HG03159 (cell line): ENCODE results near the gene TOMM40.
"Not testable (repeated sequence)": the region's sequence is repeated elsewhere in the genome, so short reads cannot be mapped to it uniquely, and the experiment has no call there.

Source experiments
- ATAC-seq: cut with Tn5 transposase; IDR thresholded peaks from one replicate; pipeline ENCODE4 v1.9.1; 2021; ENCODE audit warnings: mild to moderate bottlenecking, moderate library complexity; ENCODE audit not compliant: unreplicated experiment

TOMM40 gene

DNA sequence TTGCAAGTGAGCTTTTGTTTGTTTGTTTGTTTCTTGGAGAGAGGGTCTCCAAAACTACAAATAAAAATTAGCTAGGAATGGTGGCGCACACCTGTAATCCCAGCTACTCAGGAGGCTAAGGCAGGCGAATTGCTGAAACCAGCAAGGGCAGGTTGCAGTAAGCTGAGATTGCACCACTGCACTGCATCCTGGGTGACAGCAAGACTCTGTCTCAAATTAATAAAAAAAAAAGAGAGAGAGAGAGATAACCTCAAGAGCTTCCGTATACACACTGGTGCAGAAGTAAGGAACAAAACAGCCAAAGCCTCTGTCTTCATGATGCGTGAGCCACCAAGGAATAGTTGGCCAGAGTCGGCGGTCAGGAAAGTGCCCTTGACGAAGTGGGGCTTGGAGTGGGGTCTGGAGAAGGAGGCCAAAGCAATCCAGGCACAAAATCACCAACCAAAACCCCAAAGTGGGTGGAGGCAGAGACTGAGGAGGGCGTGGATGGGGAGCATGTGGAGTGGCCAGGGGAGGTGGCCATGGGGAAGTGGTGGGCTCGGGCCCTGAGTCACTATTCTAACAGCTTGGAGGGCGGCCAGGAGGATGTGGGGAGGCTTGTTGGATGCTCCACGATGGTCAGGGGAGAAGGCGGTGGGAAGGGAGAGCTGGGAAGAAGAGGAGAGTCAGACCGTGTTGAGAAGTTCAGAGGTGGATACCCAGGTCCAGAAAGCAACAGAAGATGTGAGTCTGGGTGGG, 21.2 kb upstream of the TOMM40 start:
- no peak for ATAC-seq

DNA sequence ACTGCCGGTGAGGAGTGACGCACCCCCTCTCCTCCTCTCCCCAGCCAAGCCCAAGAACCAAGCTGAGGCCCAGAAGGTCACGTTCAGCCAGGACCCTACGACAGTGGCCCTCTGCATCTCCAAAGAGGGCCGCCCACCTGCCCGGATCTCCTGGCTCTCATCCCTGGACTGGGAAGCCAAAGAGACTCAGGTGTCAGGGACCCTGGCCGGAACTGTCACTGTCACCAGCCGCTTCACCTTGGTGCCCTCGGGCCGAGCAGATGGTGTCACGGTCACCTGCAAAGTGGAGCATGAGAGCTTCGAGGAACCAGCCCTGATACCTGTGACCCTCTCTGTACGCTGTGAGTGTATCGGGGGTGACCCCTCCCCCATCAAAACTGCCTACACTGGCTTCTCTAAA, 19.2 kb upstream of the TOMM40 start:
- no peak for ATAC-seq

DNA sequence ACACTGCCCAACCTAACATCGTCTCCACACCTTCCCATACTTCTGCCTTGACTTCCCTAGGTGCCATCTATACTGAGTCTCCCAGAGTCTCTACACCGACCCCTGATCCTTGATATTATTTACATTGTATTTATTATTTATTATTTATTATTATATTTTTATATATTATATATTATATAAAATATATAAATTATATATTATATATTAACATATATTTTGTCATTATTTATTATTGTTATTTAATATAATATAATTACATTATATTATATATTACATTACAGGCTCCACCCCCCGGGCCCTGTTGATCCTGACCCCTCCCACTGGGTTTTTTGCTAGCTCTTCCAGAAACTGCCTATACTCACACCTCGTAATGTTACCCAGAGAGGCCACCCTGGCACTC, 18.4 kb upstream of the TOMM40 start:
- ATAC-seq = no peak

DNA sequence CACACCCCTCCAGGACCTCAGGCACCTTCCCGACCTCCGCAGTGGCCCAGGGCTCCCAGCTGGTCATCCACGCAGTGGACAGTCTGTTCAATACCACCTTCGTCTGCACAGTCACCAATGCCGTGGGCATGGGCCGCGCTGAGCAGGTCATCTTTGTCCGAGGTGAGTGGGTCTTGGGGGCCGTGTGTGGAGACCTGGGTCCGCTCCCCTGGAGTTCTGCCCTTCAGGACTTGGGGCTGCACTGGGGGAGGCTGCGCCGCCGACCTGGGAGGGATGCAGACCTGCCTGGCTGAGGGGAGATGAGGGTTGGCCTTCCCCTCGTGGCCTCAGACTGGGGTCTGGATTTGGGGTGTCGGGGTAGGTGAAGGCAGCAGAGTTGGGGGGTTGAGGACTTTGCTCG, 16.7 kb upstream of the TOMM40 start:
- ATAC-seq = no peak

DNA sequence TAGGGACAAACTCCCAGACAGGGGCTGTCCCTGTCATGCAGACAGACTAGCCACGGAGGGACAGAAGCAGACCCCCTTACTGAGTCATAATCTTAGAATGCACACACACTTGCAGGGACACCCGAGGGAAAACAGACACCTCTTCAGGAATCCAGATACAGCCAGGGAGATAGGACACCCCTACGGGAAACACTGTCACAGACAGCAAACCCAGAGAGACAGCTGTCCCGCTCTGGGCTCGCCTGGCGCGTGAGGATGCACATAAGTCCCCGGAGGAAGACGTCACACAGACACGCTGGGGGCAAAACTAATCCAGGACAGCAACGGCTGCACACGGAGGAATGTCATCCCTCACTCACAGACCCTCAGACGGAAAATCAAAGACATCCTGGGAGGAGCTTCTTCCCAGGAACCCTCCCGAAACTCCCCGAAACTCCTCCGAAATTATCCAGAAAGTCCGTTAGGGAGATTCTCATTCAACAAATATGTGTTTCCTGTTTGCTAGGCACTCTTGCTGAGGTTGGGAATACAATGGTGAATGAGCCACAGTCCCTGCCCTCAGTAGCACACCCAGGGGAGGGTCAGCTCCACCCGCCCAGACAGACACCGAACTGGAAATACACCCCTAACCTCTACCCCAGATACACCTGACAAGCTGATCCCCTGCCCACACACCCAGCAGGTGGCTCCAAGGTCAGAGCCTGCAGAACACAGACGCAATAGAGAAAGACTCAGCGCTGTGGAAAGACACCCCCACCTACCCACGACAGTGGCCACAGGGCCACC, 15.2 kb upstream of the TOMM40 start:
- ATAC-seq = no peak

DNA sequence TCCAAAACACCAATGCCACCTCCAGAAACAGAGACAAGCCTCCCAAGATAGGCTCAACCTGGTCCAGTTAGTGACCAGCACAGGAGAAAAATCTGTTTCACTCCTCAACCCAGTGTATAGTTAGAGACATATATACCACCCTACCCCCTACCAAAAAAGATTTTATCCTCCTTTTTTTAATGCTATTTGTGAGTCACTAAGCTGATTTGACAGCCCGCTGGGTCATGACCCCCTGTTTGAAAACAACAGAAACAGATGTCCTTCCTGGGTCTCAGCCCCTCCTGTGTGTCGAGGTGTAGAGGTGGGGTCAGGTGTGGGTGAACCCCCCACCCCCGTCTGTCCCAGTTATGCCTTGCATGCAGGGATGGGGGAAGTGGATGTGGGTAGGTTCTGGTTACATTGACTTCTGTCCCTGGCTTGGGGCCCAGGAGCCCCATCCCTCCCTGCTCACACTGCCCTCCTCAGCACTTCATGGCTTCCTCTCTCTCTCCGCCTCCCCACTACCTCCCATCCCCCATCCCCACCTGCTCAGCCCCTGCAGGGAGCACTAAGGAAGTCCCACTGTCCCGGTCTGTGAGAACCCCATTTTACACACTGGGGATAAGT, 14.0 kb upstream of the TOMM40 start:
- ATAC-seq = no peak

DNA sequence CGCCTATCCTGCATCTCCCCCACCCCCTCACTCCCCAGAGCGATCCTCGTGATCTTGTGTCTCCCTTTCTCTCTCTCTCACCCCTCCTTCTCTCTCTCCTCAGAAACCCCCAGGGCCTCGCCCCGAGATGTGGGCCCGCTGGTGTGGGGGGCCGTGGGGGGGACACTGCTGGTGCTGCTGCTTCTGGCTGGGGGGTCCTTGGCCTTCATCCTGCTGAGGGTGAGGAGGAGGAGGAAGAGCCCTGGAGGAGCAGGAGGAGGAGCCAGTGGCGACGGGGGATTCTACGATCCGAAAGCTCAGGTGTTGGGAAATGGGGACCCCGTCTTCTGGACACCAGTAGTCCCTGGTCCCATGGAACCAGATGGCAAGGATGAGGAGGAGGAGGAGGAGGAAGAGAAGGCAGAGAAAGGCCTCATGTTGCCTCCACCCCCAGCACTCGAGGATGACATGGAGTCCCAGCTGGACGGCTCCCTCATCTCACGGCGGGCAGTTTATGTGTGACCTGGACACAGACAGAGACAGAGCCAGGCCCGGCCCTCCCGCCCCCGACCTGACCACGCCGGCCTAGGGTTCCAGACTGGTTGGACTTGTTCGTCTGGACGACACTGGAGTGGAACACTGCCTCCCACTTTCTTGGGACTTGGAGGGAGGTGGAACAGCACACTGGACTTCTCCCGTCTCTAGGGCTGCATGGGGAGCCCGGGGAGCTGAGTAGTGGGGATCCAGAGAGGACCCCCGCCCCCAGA, 12.8 kb upstream of the TOMM40 start:
- ATAC-seq = no peak

DNA sequence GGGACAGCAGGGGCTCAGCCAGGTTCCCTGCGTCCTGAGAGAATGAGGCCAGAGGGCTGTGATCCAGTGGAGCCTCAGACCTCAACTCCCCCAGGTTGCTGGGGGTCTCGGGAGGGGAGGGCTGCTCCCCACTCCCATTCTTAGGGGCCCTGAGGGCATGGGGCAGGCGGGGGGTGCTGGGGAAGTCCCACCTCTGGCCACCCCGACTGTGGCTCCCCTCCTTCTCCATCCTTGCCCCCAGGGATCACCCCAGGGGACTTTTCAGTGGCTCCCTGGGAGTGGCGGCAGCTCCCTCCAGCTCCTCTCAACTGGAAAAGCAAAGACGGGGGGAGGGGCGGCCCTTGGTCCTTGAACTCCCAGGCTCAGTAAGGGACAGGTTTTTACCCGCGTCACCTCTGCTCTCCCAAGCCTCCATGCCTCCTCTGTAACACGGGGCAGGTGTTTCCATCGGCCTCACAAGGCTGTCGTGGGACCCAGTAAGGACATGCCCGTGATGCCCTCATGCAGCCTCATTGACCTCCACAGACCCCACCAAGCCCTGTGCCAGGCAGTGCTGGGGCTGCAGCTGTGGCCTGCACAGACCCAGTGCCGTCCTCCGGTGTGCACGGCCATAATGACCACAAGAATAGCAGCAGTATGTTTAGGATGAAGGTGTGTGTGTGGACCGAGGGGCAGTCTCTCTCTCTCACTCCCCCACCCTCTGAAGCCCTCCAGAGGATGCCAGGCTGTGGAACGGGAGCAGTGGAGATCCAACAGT, 11.6 kb upstream of the TOMM40 start:
- no peak for ATAC-seq

DNA sequence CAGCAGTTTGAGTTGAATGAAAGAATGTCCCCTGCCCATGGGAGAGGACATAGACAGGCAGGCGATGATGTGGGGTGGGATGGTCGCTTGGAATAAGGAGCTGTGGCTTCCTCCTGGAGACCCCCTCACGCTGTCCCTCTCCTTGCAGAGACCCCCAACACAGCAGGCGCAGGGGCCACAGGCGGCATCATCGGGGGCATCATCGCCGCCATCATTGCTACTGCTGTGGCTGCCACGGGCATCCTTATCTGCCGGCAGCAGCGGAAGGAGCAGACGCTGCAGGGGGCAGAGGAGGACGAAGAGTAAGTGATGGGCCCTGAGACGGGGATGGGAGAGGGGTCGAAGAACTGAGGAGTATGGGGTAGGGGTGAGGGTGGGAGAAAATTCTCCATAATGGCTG, 9.0 kb upstream of the TOMM40 start:
- ATAC-seq = no peak

DNA sequence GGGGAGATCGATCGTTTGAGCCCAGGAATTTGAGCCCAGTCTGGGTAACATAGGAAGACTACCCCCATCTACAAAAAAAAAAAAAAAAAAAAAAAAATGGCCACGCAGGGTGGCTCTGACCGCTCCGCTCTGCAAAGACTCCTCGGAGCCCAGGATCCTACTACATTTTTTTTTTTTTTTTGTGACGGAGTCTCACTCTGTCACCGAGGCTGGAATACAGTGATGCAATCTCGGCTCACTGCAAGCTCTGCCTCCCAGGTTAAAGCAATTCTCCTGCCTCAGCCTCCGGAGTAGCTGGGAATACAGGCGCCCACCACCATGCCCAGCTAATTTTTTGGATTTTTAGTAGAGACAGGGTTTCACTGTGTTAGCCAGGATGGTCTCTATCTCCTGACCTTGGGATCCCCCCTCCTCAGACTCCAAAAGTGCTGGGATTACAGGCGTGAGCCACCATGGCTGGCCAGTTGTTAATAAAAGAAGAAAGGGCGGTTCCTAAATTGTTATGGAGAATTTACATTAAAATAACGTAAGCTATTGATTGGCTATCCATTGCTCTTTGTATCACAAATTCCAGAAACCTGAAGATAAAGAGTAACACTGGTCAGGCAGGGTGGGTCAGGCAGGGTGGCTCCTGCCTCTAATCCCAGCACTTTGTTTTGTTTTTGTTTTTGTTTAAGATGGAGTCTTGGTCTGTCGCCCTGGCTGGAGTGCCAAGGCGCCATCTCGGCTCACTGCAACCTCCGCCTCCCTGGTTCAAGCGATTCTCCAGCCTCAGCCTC, 8.2 kb upstream of the TOMM40 start:
- ATAC-seq = not testable (repeated sequence)

DNA sequence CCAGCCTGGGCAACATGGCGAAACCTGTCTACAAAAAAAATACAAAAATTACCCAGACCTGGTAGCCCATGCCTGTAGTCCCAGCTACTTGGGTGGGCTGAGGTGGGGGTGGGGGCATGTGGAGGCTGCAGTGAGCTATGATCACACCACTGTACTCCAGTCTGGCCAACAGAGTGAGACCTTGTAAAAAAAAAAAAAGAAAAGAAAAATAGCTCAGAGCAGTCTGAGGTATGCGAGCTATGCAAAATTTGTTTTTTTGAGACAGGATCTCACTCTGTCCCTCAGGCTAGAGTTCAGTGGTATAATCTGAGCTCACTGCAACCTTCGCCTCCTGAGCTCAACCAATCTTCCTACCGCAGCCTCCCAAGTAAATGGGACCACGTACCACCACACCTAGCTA, 7.1 kb upstream of the TOMM40 start:
- ATAC-seq = no peak

DNA sequence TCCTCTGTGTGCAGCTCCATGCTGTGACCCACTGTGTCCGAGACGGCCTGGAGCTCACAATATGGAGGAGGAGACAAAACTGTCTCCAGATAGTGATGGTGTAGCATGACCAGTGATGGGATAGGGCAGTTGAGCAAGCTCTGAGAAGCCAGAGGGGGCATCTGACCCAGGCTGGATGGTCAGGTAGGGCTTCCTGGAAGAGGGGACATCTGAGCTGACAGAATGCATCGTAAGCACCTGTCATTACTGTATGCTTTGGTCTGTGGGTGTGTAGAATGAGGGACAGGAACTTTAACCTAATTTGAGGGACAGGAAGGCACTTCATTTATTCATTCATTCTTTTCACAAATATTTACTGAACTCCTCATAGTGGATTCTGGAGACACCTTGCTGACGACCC, 6.5 kb upstream of the TOMM40 start:
- ATAC-seq = no peak

DNA sequence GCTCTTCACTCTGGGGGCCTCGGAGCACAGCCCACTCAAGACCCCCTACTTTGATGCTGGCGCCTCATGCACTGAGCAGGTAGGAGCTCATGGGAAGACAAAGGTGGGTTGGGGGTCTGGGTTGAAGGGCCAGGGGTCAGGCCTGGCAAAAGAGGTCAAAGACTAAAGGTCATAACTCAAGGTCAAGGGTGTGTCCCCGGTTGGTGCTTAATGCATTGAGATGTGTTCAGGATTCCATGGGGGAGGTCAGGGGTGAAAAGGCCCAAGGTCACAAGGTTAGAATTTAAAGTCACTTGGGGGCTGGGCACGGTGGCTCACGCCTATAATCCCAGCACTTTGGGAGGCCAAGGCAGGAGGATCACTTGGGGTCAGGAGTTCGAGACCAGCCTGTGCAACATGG, 4.9 kb upstream of the TOMM40 start:
- ATAC-seq = no peak

DNA sequence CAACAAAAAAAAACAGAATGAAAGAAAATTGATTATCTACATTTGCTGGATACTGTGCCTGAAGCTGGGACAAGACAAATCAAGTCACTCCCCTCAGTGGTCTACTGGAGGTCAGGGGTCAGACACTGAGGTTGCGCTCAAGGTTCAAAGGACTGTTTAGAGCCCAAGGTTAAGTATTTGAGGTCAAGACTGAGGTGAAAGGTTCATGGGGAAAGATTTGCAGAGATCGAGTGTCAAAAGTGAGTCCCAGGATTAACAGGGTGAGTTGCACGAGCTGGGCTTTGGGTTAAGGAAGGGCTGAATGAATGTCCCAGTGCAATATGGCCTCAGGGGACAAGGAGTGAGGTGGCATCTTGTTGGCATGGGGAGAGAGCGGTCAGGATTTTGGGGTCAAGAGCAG, 3.4 kb upstream of the TOMM40 start:
- ATAC-seq = no peak

DNA sequence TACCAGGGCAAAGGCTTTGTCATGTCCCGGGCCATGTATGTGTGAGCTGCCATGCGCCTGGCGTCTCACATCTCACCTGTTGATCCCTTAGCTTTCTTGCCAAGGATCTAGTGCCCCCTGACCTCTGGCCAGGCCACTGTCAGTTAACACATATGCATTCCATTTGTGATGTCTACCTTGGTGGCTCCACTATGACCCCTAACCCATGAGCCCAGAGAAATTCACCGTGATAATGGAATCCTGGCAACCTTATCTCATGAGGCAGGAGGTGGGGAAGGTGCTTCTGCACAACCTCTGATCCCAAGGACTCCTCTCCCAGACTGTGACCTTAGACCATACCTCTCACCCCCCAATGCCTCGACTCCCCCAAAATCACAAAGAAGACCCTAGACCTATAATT, 2.7 kb upstream of the TOMM40 start:
- ATAC-seq = not testable (repeated sequence)

DNA sequence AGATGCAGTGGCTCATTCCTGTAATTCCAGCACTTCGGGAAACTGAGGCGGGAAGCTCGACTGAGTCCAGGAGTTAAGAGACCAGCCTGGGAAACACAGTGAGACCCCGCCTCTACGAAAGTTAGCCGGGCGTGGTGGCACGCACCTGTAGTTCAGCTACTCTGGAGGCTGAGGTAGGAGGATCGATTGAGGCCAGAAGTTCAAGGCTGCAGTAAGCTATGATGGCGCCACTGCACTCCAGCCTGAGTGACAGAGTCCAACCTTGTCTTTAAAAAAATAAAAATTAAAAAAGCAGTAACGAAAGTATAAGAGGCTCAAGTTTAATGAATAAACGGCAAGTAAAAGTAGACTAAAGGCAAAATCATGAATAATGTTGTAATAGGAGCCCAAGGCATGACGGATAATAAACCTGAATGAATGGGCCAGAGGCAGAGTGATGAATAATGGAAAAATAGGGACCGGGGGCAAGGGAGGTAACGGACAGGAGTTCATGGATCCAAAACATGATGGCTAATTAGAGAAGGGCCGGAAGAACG, 1.2 kb upstream of the TOMM40 start:
- ATAC-seq = no peak

DNA sequence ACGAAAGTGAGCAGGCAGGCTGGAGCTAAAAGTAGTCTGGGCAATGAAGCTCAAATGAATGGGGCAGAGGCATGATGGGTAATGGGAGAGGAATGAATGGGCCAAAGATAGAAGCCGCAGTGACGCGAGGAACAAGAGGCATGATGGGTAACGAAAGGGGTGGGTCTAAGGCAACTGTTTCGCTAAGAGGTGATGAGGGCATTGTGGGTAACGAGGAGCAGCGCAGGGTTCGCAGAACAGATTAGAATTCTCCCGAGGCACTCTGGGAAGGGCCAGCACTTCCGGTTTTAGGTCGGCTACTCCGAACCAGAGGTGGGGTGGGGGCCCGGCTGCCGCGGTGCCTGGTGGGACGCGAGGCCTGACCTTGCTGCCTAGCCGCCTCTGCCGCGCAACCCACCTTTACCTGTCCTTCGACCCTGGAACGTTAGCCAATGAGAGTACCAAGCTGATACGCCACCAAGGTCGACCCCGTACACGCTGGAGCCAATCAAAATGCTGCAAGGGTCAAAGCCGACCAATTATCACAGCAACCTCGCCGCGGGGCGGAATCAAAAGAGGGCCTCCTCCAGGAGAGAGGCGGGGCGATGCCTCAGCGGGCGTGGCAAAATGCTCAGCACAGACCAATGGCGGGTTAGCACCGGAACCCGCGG, 563 bp upstream of the TOMM40 start:
- peak; percentile 77 for ATAC-seq

DNA sequence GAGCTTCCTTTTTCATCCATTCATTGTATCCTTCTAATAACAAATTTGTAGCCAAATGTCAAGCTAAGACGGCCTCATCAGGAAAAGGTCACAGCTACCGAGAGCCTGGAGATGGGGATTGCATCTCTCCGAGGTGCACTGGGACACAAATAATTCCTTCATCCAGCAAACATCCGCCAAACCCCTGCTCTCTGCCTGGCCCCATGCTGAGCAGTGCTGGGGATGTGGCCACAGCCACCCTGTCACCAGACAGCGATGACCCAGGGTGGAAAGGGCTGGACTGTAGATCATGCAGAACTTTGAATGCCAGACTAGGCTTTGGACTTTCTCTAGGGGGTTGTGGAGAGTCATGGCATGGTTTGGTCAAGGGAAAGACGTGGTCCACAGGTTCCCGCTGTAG, 1.9 kb downstream of the TOMM40 start:
- no peak for ATAC-seq
